K562 (cell line): ENCODE results near the gene CACNG6. TPM values are rescaled to one million over a fixed set of nuclear protein-coding genes. Genes with fewer than 3 reads are reported as not detected.

Experiments used
- ATAC-seq: fragments of 200-7000 bp; cut with Tn5 transposase; 3 replicates; pipeline ENCODE4 v1.9.1; 2020; ENCODE audit warnings: moderate library complexity
- BruUV-seq: library from RNA; stranded (reverse); fragments of 400-500 nt; replicated peaks from 2 replicates; lab custom pipeline; 2021; lab: Mats Ljungman, UMichigan
- CTCF ChIA-PET: fragments of 300-600 bp; formaldehyde crosslinking; extraction: SDS; loops from one replicate; lab custom pipeline; 2021; ENCODE audit warnings: low intra/inter-chr PET ratio; lab: Yijun Ruan, JAX
- POLR2A ChIA-PET: fragments of 300-600, 350-650 bp; sonication (Branson Sonifier 250); formaldehyde crosslinking; extraction: SDS; loops from one replicate; lab custom pipeline; 2021; ENCODE audit warnings: antibody characterized with exemption, inconsistent platforms; lab: Yijun Ruan, JAX
- DNase-seq, 4 experiments: peaks; one replicate each; pipeline versions ENCODE4 v3.0.0 to v3.0.0-alpha.2; 2011 to 2018; ENCODE audit warnings: low spot score in 3 of 4, mixed read lengths in 3 of 4; ENCODE audit errors: extremely low read depth in 1 of 4
- FAIRE-seq: peaks from 2 replicates; lab custom pipeline; 2011; peaks lifted over from hg19 to GRCh38; lab: Jason Lieb, UNC
- H2AFZ ChIP-seq: 2 replicates; pipeline ENCODE4 v1.6.0; 2011; ENCODE audit warnings: low read depth, low read length, control low read depth, inconsistent platforms
- H3K27ac ChIP-seq: fragments of 200-600 bp; 3 replicates; pipeline ENCODE4 v1.8.0; 2011; ENCODE audit warnings: low read depth, mild to moderate bottlenecking, control low read depth, inconsistent platforms, low read length, moderate library complexity, mixed read lengths; ENCODE audit errors: extremely low read depth
- H3K27me3 ChIP-seq, 2 experiments: fragments of 300-600 bp in 1 of 2; 2 replicates in 1 of 2; 3 replicates in 1 of 2; pipeline versions ENCODE4 v1.6.0 to v1.8.0; 2011; ENCODE audit warnings: inconsistent platforms in 2 of 2, low read length in 2 of 2, mild to moderate bottlenecking in 1 of 2, mixed read lengths in 1 of 2, moderate library complexity in 1 of 2; ENCODE audit not compliant: control insufficient read depth in 2 of 2, insufficient read depth in 2 of 2
- H3K36me3 ChIP-seq: fragments of 300-600 bp; 3 replicates; pipeline ENCODE4 v1.8.0; 2011; ENCODE audit warnings: mild to moderate bottlenecking, low read length, inconsistent platforms; ENCODE audit not compliant: control insufficient read depth, insufficient read depth
- H3K4me1 ChIP-seq, 2 experiments: fragments of 200-600 bp in 1 of 2; replicated peaks in 1 of 2; 2 replicates in 1 of 2; 3 replicates in 1 of 2; pipeline versions ENCODE4 v1.5.1 to v1.8.0; 2011; ENCODE audit warnings: inconsistent platforms in 2 of 2, low read length in 2 of 2, mild to moderate bottlenecking in 1 of 2, mixed read lengths in 1 of 2, moderate library complexity in 1 of 2; ENCODE audit not compliant: control insufficient read depth in 2 of 2, insufficient read depth in 2 of 2
- H3K4me2 ChIP-seq: 2 replicates; pipeline ENCODE4 v1.6.1; 2011; ENCODE audit warnings: low read length, control low read depth, inconsistent platforms, mixed read lengths; ENCODE audit not compliant: insufficient read depth
- H3K4me3 ChIP-seq: fragments of 200-600 bp; sonication (generic), shearing (Covaris generic); 2 replicates; pipeline ENCODE4 v1.5.1; 2016; ENCODE audit warnings: control low read depth, inconsistent platforms
- H3K79me2 ChIP-seq: fragments of 200-600 bp; 3 replicates; pipeline ENCODE4 v1.8.0; 2011; ENCODE audit warnings: low read length, inconsistent platforms; ENCODE audit not compliant: control insufficient read depth, insufficient read depth
- H3K9ac ChIP-seq, 2 experiments: 2 replicates each; pipeline versions ENCODE4 v1.6.0 to v1.6.1; 2011; ENCODE audit warnings: low read depth in 2 of 2, low read length in 2 of 2, control low read depth in 1 of 2, inconsistent platforms in 1 of 2, mild to moderate bottlenecking in 1 of 2, mixed read lengths in 1 of 2; ENCODE audit not compliant: insufficient read depth in 1 of 2
- H3K9me1 ChIP-seq: one replicate; pipeline ENCODE4 v1.6.0; 2011; ENCODE audit warnings: inconsistent platforms, mild to moderate bottlenecking, low read length, moderate library complexity; ENCODE audit not compliant: control insufficient read depth, insufficient read depth
- H3K9me3 ChIP-seq: replicated peaks from 2 replicates; pipeline ENCODE4 v1.5.1; 2011; ENCODE audit warnings: low read depth, low read length, inconsistent platforms; ENCODE audit not compliant: control insufficient read depth, insufficient read depth
- H4K20me1 ChIP-seq: replicated peaks from 2 replicates; pipeline ENCODE4 v1.6.1; 2011; ENCODE audit warnings: low read length, inconsistent platforms, mixed read lengths; ENCODE audit not compliant: control insufficient read depth, insufficient read depth
- EP300 ChIP-seq: IDR thresholded peaks from 2 replicates; pipeline ENCODE4 v1.6.1; 2012; ENCODE audit warnings: low read length, improper control_type of control experiment
- FOXO4 ChIP-seq: fragments of 450-650 bp; formaldehyde crosslinking; IDR thresholded peaks from 2 replicates; pipeline ENCODE4 v1.4.0; 2020; ENCODE audit warnings: mild to moderate bottlenecking, moderate library complexity
- HNRNPLL ChIP-seq: fragments of 200-400 bp; formaldehyde crosslinking; IDR thresholded peaks from 2 replicates; pipeline ENCODE4 v1.6.1; 2017; ENCODE audit warnings: low read length, low read depth, mild to moderate bottlenecking; ENCODE audit not compliant: poor library complexity, severe bottlenecking
- KAT2B ChIP-seq: IDR thresholded peaks from one replicate; pipeline ENCODE4 v1.6.1; 2012; ENCODE audit warnings: low read depth, mild to moderate bottlenecking, control low read depth, inconsistent platforms, low read length, moderate library complexity
- KDM2B ChIP-seq: fragments of 250-450 bp; sonication (Bioruptor Pico); IDR thresholded peaks from 2 replicates; pipeline ENCODE4 v1.8.0; 2021; ENCODE audit warnings: mild to moderate bottlenecking, moderate library complexity
- REST ChIP-seq, 2 experiments: fragments of 450-650 bp; formaldehyde crosslinking in 1 of 2; IDR thresholded peaks; 2 replicates each; pipeline versions ENCODE4 v1.4.0 to v1.6.1; 2014 to 2020; ENCODE audit warnings: mild to moderate bottlenecking in 2 of 2, borderline replicate concordance in 1 of 2, low read depth in 1 of 2
- RNF2 ChIP-seq: sonication (generic); IDR thresholded peaks from 2 replicates; pipeline ENCODE4 v1.6.1; 2016
- TSC22D4 ChIP-seq: fragments of 450-650 bp; IDR thresholded peaks from 2 replicates; pipeline ENCODE4 v1.6.1; 2016; ENCODE audit warnings: missing genetic modification characterization, missing biosample characterization, control low read depth
- ZNF239 ChIP-seq: fragments of 250-450 bp; sonication (Bioruptor Pico); IDR thresholded peaks from 2 replicates; pipeline ENCODE4 v1.4.0; 2020; ENCODE audit warnings: mild to moderate bottlenecking
- ZSCAN32 ChIP-seq: fragments of 450-650 bp; formaldehyde crosslinking; IDR thresholded peaks from 2 replicates; pipeline ENCODE4 v1.4.0; 2020; ENCODE audit warnings: mild to moderate bottlenecking, moderate library complexity
- ZZZ3 ChIP-seq: fragments of 450-650 bp; IDR thresholded peaks from 2 replicates; pipeline ENCODE4 v1.6.1; 2016; ENCODE audit warnings: antibody characterized with exemption, mild to moderate bottlenecking, moderate library complexity
- WGBS: fragments of 100-300 bp; shearing (Covaris generic); methylation state at CpG from one replicate; pipeline ENCODE4 v1.1.6; 2016; ENCODE audit warnings: low coverage, mixed read lengths; ENCODE audit not compliant: insufficient coverage; ENCODE audit errors: missing lambda C conversion rate; 5-methylcytosine and 5-hydroxymethylcytosine counted together
- in situ Hi-C: fragments of 300-500 bp; cut with MboI; formaldehyde crosslinking; loops from 4 replicates; pipeline ENCODE4 v1.15.0; 2018; ENCODE audit warnings: inconsistent platforms, mixed read lengths
- intact Hi-C: fragments of 100-400 bp; cut with micrococcal nuclease; formaldehyde crosslinking; loops from 2 replicates; pipeline ENCODE4 v1.14.2; 2022
- polyA plus RNA-seq, 8 experiments: library from polyadenylated mRNA; depleted of rRNA in 4 of 8; stranded (reverse) in 5 of 8; unstranded in 3 of 8; fragments of >200 nt; fragmentation: Nextera tagmentation in 2 of 8; fragmentation: Illumina TruSeq in 1 of 8; extraction: Ambion mirVana in 2 of 8; extraction: Trizol in 1 of 8; gene quantifications; 2 replicates each; pipeline versions ENCODE4 v1.2.1 to v1.2.3, GENCODE V29; 2011 to 2014; ENCODE audit warnings: inconsistent platforms in 1 of 8, missing spikeins in 1 of 8
- total RNA-seq, 7 experiments: library from RNA; depleted of rRNA in 6 of 7; stranded (reverse); fragments of >200 nt in 6 of 7; fragmentation: Illumina TruSeq in 2 of 7; extraction: Trizol in 2 of 7; gene quantifications; 2 replicates each; pipeline versions ENCODE4 v1.2.1 to v1.2.3, GENCODE V29; 2011 to 2021; ENCODE audit warnings: low replicate concordance in 1 of 7

The CACNG6 gene
- total and polyA plus RNA-seq, 9 of the 15 experiments (the other 6 are each of a cell fraction or from before 2014, with no cell fraction given), result not detected

DNA sequence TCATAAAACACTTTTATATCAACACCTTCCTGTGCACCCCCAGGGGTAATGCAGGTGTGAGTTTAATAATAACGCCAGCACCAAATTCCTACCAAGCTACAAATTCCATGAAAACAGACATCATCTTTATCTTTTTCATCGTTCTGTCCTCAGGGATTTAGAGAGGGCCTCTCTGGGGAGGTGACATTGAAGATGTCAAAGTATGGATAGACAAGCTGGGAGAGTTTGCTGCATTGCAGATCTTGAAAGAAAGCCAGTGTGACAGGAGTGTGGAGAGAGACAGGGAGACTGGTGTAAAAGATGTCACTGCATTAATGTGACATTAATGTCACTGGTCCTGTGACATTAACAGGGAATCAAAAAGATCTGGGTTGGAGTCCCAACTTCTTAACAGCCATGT is 10.1 kb downstream of the CACNG6 start:
- intact Hi-C loops (no loop called here), in situ Hi-C loops (no loop called here)
- no peak overlapping the region for H3K27ac ChIP-seq
- H4K20me1 ChIP-seq, result no peaks in the 10 kb centered on the region
- POLR2A ChIA-PET, result no interaction called here
- H3K27me3 ChIP-seq, result peaks cover 3 to 17% of the 10 kb centered on the region in 2 experiments; a peak in 2 of 5 replicates
- no peaks in the 10 kb centered on the region for H3K79me2 ChIP-seq
- no peak for DNase-seq
- no peak overlapping the region for H3K4me3 ChIP-seq
- no peak overlapping the region for H2AFZ ChIP-seq
- ATAC-seq, result no peak
- H3K4me2 ChIP-seq, result no peak overlapping the region
- FAIRE-seq, result no peak
- WGBS, result 0% methylated on average over 2 of the region's 2 CpGs
- no peaks in the 10 kb centered on the region for H3K9me1 ChIP-seq
- BruUV-seq, result no TSS peak
- no peaks in the 10 kb centered on the region for H3K4me1 ChIP-seq
- CTCF ChIA-PET, result interaction anchor here (0.6 kb wide), 1 partner anchor 555 kb away, joined by 3 read pairs; no protein-coding TSS in a partner anchor
- no peak overlapping the region for H3K9ac ChIP-seq
- no peaks in the 10 kb centered on the region for H3K36me3 ChIP-seq
- H3K9me3 ChIP-seq, result no peaks in the 10 kb centered on the region
- TF ChIP-seq EP300, result no peak
- TF ChIP-seq KDM2B, result no peak
- no peak for TF ChIP-seq REST (IDR thresholded peaks at IDR 0.05; ENCODE audit: borderline replicate concordance)
- TF ChIP-seq REST (CRISPR knock-in tag; IDR thresholded peaks at IDR 0.05; ENCODE audit: low read depth), result no peak
- TF ChIP-seq KAT2B, result no peak
- TF ChIP-seq ZNF239 (CRISPR knock-in tag), result no peak
- no peak for TF ChIP-seq FOXO4 (CRISPR knock-in tag)
- TF ChIP-seq TSC22D4 (tag), result no peak
- no peak for TF ChIP-seq ZZZ3
- no peak for TF ChIP-seq HNRNPLL
- TF ChIP-seq ZSCAN32 (CRISPR knock-in tag), result no peak
- no peak for TF ChIP-seq RNF2
